Smooth muscle cell of the coronary artery (primary cell): ENCODE results near the gene MTMR12. TPM values are rescaled to one million over a fixed set of nuclear protein-coding genes. Genes with fewer than 3 reads are reported as not detected.

Source experiments
- total RNA-seq: library from RNA; depleted of rRNA; stranded (reverse); fragments of >200 nt; gene quantifications from 2 replicates; pipeline ENCODE4 v1.2.3, GENCODE V29; 2014; ENCODE audit warnings: low replicate concordance

The MTMR12 gene, protein sequence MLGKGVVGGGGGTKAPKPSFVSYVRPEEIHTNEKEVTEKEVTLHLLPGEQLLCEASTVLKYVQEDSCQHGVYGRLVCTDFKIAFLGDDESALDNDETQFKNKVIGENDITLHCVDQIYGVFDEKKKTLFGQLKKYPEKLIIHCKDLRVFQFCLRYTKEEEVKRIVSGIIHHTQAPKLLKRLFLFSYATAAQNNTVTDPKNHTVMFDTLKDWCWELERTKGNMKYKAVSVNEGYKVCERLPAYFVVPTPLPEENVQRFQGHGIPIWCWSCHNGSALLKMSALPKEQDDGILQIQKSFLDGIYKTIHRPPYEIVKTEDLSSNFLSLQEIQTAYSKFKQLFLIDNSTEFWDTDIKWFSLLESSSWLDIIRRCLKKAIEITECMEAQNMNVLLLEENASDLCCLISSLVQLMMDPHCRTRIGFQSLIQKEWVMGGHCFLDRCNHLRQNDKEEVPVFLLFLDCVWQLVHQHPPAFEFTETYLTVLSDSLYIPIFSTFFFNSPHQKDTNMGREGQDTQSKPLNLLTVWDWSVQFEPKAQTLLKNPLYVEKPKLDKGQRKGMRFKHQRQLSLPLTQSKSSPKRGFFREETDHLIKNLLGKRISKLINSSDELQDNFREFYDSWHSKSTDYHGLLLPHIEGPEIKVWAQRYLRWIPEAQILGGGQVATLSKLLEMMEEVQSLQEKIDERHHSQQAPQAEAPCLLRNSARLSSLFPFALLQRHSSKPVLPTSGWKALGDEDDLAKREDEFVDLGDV
- 9.4 and 10.2 TPM in 2 replicates for total RNA-seq

DNA sequence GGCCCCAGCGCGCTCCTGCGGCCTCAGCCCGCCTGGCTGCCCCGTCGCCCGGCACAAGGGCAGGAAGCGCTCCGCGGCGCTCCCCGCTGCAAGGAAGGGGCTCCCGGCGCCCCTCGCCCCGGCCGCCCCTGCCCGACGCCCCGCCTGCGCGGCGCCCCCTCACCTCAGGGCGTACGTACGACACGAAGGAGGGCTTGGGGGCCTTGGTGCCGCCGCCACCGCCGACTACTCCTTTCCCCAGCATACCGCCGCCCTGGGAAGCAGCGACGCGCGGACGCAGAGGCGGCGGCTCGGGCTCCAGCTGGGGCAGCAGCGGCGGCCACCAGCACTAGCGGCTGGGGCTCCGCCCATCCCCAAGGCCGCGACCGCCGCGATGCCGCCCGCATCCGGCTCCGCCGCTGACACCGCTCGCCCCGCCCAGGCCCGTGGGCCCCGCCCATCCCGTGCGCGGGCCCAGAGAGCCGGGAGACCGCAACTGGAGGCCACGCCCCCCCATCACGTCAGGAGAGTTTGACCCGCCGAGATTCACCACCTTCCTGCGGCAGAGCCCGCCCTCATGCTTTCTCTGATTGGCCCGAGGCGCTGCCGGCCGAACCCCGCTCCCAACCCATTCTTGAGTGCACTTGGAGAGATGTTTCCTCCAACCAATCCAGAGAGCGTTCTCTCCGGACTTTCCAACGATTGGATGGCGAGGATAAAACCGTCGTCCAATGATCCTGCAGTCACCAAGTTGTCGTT, at the start of gene MTMR12:
TSS of gene MTMR12 (minus strand) at position 345 of the 738 bp plus-strand sequence. CDS start at position 244, 101 bp downstream.

Other genes starting within 250 kb of the MTMR12 start
- 69.6 and 70.9 TPM in 2 replicates for gene GOLPH3, start 138.6 kb downstream of the MTMR12 start, total RNA-seq
- 50.1 and 52.5 TPM in 2 replicates for gene ZFR, start 131.8 kb upstream of the MTMR12 start, total RNA-seq